Liver (tissue), 9 donors: ENCODE measurements around the gene SLC25A21. TPM values are rescaled to one million over a fixed set of nuclear protein-coding genes. Genes with fewer than 3 reads are reported as not detected.

ENCODE experiments used
- DNase-seq: peaks from one replicate; pipeline ENCODE4 v3.0.0-alpha.2; 2017; ENCODE audit warnings: low spot score
- H3K27ac ChIP-seq, 2 donors: one replicate each; pipeline ENCODE4 v1.7.0; 2013; ENCODE audit warnings: inconsistent platforms in 2 of 2, low read length in 2 of 2, control low read depth in 1 of 2, low read depth in 1 of 2, mild to moderate bottlenecking in 1 of 2
- H3K27me3 ChIP-seq, 4 donors: one replicate each; pipeline versions ENCODE4 v1.6.1 to v1.7.0; 2013; ENCODE audit warnings: low read length in 3 of 4, inconsistent platforms in 1 of 4, mild to moderate bottlenecking in 1 of 4, moderate library complexity in 1 of 4; ENCODE audit not compliant: control insufficient read depth in 4 of 4, insufficient read depth in 4 of 4
- H3K36me3 ChIP-seq, 4 donors: one replicate each; pipeline versions ENCODE4 v1.6.1 to v1.7.0; 2013; ENCODE audit warnings: low read length in 3 of 4, mild to moderate bottlenecking in 3 of 4, low read depth in 1 of 4, moderate library complexity in 1 of 4; ENCODE audit not compliant: control insufficient read depth in 4 of 4, insufficient read depth in 3 of 4
- H3K4me1 ChIP-seq, 4 donors: one replicate each; pipeline versions ENCODE4 v1.6.1 to v1.7.0; 2013; ENCODE audit warnings: low read length in 3 of 4, mild to moderate bottlenecking in 3 of 4, moderate library complexity in 1 of 4; ENCODE audit not compliant: control insufficient read depth in 4 of 4, insufficient read depth in 4 of 4
- H3K4me3 ChIP-seq, 3 donors: one replicate each; pipeline versions ENCODE4 v1.6.1 to v1.7.0; 2013; ENCODE audit warnings: low read length in 3 of 3, control low read depth in 1 of 3, low read depth in 1 of 3, mild to moderate bottlenecking in 1 of 3
- H3K9ac ChIP-seq, 2 donors: one replicate each; pipeline ENCODE4 v1.7.0; 2013; ENCODE audit warnings: low read length in 2 of 2, mild to moderate bottlenecking in 2 of 2, moderate library complexity in 2 of 2, control low read depth in 1 of 2, low read depth in 1 of 2
- H3K9me3 ChIP-seq, 4 donors: one replicate each; pipeline versions ENCODE4 v1.6.1 to v1.7.0; 2013; ENCODE audit warnings: low read length in 3 of 4; ENCODE audit not compliant: control insufficient read depth in 4 of 4
- EGR1 ChIP-seq, 2 donors: IDR thresholded peaks; 2 replicates each; pipeline ENCODE4 v1.6.1; 2016 to 2018; ENCODE audit warnings: antibody characterized with exemption in 2 of 2, low read depth in 2 of 2
- FOXA1 ChIP-seq: IDR thresholded peaks from 2 replicates; pipeline ENCODE4 v1.6.1; 2016; ENCODE audit warnings: antibody characterized with exemption
- FOXA2 ChIP-seq: IDR thresholded peaks from 2 replicates; pipeline ENCODE4 v1.6.1; 2016; ENCODE audit warnings: antibody characterized with exemption
- GABPA ChIP-seq, 2 donors: IDR thresholded peaks in 1 of 2; conservative IDR thresholded peaks in 1 of 2; 2 replicates each; pipeline ENCODE4 v1.6.1; 2016; ENCODE audit warnings: antibody characterized with exemption in 2 of 2, mild to moderate bottlenecking in 1 of 2, moderate library complexity in 1 of 2
- JUND ChIP-seq, 2 donors: IDR thresholded peaks; 2 replicates each; pipeline ENCODE4 v1.6.1; 2016; ENCODE audit warnings: antibody characterized with exemption in 2 of 2
- RAD21 ChIP-seq, 2 donors: IDR thresholded peaks; 2 replicates each; pipeline ENCODE4 v1.6.1; 2016; ENCODE audit warnings: antibody characterized with exemption in 2 of 2, mild to moderate bottlenecking in 2 of 2
- RXRA ChIP-seq, 2 donors: IDR thresholded peaks; 2 replicates each; pipeline ENCODE4 v1.6.1; 2017 to 2018; ENCODE audit warnings: antibody characterized with exemption in 2 of 2, mild to moderate bottlenecking in 1 of 2
- SP1 ChIP-seq: IDR thresholded peaks from 2 replicates; pipeline ENCODE4 v1.6.1; 2018; ENCODE audit warnings: antibody characterized with exemption, mild to moderate bottlenecking
- TAF1 ChIP-seq: conservative IDR thresholded peaks from 2 replicates; pipeline ENCODE4 v1.6.1; 2016; ENCODE audit warnings: antibody characterized with exemption, mild to moderate bottlenecking
- YY1 ChIP-seq: IDR thresholded peaks from 2 replicates; pipeline ENCODE4 v1.6.1; 2016; ENCODE audit warnings: antibody characterized with exemption, mild to moderate bottlenecking
- WGBS: extraction: QIAGEN DNeasy Blood & Tissue Kit; methylation state at CpG from one replicate; pipeline ENCODE4 v1.1.7; 2013; 5-methylcytosine and 5-hydroxymethylcytosine counted together
- polyA plus RNA-seq, 2 donors: library from polyadenylated mRNA; stranded (reverse) in 1 of 2; unstranded in 1 of 2; fragments of 200-250 nt in 1 of 2; fragments of >200 nt in 1 of 2; fragmentation: Nextera tagmentation in 1 of 2; extraction: Ambion mirVana in 1 of 2; gene quantifications; one replicate each; pipeline versions ENCODE4 v1.2.1 to v1.2.3, GENCODE V29; 2013 to 2015
- total RNA-seq, 2 donors: library from RNA; depleted of rRNA; stranded (reverse); fragments of >200 nt; gene quantifications; one replicate each; pipeline ENCODE4 v1.2.3, GENCODE V29; 2014
- TF ChIP-seq, protein P1 (sequence below): IDR thresholded peaks from 2 replicates; pipeline ENCODE4 v1.6.1; 2016; ENCODE audit warnings: antibody characterized with exemption
- TF ChIP-seq, protein P2 (sequence below): IDR thresholded peaks from 2 replicates; pipeline ENCODE4 v1.6.1; 2016; ENCODE audit warnings: antibody characterized with exemption, mild to moderate bottlenecking
- TF ChIP-seq, protein P3 (sequence below): IDR thresholded peaks from 2 replicates; pipeline ENCODE4 v1.6.1; 2016; ENCODE audit warnings: antibody characterized with exemption
- TF ChIP-seq, protein P4 (sequence below): IDR thresholded peaks from 2 replicates; pipeline ENCODE4 v1.6.1; 2016; ENCODE audit warnings: antibody characterized with exemption
- donor health status: healthy.
- donor health status: healthy.
- donor health status: healthy.
- donor health status: healthy.
- donor health status: healthy.

SLC25A21 gene
- total and polyA plus RNA-seq, 4 donors = 0.13 to 24.3 (median 0.23) TPM

DNA sequence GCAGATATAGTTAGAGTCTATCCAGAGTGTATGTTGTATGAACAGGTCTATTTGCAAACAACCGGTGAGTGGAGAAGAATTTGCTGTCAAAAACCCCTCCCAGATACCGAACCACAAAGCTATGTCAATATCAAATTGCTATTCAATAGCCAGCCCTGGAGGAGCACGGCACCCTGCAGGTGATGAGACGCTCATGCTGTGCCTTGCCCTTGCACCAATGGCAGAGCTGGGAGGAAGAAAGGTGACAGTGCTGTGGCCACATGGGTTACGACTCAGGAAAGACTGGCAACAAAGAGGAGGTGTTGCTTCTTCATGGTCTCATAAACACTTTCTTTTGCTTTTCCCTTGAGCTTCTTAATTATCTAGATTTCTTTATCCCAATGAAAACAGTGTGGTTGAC, 455.0 kb downstream of the SLC25A21 start:
- no peak overlapping the region for H3K9ac ChIP-seq
- no peaks in the 10 kb centered on the region for H3K36me3 ChIP-seq
- no peak overlapping the region for H3K4me3 ChIP-seq
- no peak for DNase-seq
- H3K9me3 ChIP-seq = peaks cover 0 to 3% (median 0%) of the 10 kb centered on the region in 4 donors
- no peak overlapping the region for H3K27ac ChIP-seq
- no peak for TF ChIP-seq RAD21 (IDR thresholded peaks at IDR 0.05)
- TF ChIP-seq, protein P1, sequence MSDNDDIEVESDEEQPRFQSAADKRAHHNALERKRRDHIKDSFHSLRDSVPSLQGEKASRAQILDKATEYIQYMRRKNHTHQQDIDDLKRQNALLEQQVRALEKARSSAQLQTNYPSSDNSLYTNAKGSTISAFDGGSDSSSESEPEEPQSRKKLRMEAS = no peak
- no peak for TF ChIP-seq FOXA2
- TF ChIP-seq SP1 = no peak
- TF ChIP-seq YY1 = no peak
- TF ChIP-seq, protein P2, sequence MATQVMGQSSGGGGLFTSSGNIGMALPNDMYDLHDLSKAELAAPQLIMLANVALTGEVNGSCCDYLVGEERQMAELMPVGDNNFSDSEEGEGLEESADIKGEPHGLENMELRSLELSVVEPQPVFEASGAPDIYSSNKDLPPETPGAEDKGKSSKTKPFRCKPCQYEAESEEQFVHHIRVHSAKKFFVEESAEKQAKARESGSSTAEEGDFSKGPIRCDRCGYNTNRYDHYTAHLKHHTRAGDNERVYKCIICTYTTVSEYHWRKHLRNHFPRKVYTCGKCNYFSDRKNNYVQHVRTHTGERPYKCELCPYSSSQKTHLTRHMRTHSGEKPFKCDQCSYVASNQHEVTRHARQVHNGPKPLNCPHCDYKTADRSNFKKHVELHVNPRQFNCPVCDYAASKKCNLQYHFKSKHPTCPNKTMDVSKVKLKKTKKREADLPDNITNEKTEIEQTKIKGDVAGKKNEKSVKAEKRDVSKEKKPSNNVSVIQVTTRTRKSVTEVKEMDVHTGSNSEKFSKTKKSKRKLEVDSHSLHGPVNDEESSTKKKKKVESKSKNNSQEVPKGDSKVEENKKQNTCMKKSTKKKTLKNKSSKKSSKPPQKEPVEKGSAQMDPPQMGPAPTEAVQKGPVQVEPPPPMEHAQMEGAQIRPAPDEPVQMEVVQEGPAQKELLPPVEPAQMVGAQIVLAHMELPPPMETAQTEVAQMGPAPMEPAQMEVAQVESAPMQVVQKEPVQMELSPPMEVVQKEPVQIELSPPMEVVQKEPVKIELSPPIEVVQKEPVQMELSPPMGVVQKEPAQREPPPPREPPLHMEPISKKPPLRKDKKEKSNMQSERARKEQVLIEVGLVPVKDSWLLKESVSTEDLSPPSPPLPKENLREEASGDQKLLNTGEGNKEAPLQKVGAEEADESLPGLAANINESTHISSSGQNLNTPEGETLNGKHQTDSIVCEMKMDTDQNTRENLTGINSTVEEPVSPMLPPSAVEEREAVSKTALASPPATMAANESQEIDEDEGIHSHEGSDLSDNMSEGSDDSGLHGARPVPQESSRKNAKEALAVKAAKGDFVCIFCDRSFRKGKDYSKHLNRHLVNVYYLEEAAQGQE = no peak
- TF ChIP-seq GABPA (IDR thresholded peaks at IDR 0.05 in 1 of 2, conservative IDR thresholded peaks at IDR 0.05 in 1 of 2) = no peak
- TF ChIP-seq FOXA1 = no peak
- TF ChIP-seq, protein P3, sequence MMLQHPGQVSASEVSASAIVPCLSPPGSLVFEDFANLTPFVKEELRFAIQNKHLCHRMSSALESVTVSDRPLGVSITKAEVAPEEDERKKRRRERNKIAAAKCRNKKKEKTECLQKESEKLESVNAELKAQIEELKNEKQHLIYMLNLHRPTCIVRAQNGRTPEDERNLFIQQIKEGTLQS = no peak
- no peak for TF ChIP-seq TAF1
- TF ChIP-seq, protein P4, sequence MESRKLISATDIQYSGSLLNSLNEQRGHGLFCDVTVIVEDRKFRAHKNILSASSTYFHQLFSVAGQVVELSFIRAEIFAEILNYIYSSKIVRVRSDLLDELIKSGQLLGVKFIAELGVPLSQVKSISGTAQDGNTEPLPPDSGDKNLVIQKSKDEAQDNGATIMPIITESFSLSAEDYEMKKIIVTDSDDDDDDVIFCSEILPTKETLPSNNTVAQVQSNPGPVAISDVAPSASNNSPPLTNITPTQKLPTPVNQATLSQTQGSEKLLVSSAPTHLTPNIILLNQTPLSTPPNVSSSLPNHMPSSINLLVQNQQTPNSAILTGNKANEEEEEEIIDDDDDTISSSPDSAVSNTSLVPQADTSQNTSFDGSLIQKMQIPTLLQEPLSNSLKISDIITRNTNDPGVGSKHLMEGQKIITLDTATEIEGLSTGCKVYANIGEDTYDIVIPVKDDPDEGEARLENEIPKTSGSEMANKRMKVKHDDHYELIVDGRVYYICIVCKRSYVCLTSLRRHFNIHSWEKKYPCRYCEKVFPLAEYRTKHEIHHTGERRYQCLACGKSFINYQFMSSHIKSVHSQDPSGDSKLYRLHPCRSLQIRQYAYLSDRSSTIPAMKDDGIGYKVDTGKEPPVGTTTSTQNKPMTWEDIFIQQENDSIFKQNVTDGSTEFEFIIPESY = no peak
- TF ChIP-seq JUND (IDR thresholded peaks at IDR 0.05) = no peak
- no peak for TF ChIP-seq RXRA (IDR thresholded peaks at IDR 0.05)
- no peaks in the 10 kb centered on the region for H3K4me1 ChIP-seq
- H3K27me3 ChIP-seq = no peaks in the 10 kb centered on the region
- 41% methylated on average over 5 of the region's 5 CpGs for WGBS

DNA sequence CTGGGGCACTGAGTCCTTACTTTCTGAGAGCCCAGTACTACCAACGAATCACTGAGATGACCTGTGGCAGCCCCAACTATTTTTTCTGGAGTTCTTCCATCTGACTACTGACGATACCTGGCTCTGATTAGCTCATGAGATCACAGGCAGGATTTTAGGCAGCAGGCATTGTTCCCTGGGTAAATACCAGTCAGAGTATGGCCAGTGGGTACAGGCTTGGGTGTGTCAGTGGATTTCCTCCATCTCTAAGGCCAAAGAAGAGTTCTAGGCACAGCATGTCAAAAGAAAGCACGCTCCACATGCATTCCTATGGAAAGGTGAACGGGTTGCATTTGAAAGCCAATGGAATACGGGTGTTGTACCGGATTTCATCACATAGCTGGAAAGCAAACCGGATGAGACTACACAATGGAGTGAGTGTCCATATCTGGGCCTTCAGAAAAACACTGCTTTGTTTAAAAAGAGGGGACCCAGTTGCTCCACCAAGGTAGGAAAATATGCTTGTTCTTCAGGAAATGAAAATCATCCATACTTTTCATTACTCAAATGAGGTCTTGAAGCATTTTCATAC, 455.7 kb downstream of the SLC25A21 start:
- Histone ChIP-seq H3K27ac (no peak overlapping the region), H3K4me3 (no peak overlapping the region), H3K9ac (no peak overlapping the region), H3K27me3 (no peaks in the 10 kb centered on the region), H3K36me3 (no peaks in the 10 kb centered on the region), H3K4me1 (no peaks in the 10 kb centered on the region), H3K9me3 (peaks cover 0 to 3% (median 0%) of the 10 kb centered on the region in 4 donors)
- 81% methylated on average over 7 of the region's 7 CpGs for WGBS
- TF ChIP-seq, protein P3 = no peak
- TF ChIP-seq TAF1 (no peak), FOXA2 (no peak), SP1 (no peak), EGR1 (IDR thresholded peaks at IDR 0.05; ENCODE audit: low read depth in 2 of 2) (no peak)
- TF ChIP-seq, protein P4 = no peak
- no peak for DNase-seq
